A549 (cell line): ENCODE results near the gene ZP2. TPM values are rescaled to one million over a fixed set of nuclear protein-coding genes. Genes with fewer than 3 reads are reported as not detected.

Experiments used
- ATAC-seq, 2 experiments: fragments of 200-7000 bp in 1 of 2; fragments of >200 bp in 1 of 2; cut with Nextera tagmentation in 1 of 2; cut with Tn5 transposase in 1 of 2; 3 replicates each; pipeline versions ENCODE4 v1.8.0 to v1.9.1; 2018 to 2020; ENCODE audit warnings: mild to moderate bottlenecking in 1 of 2, moderate library complexity in 1 of 2
- CTCF ChIA-PET: fragments of 300-600 bp; sonication (Branson Sonifier 250); formaldehyde crosslinking; extraction: SDS; loops from one replicate; lab custom pipeline; 2021; ENCODE audit warnings: antibody characterized with exemption, inconsistent platforms; lab: Yijun Ruan, JAX
- POLR2A ChIA-PET: fragments of 350-600 bp; formaldehyde crosslinking; extraction: SDS; loops from one replicate; lab custom pipeline; 2021; ENCODE audit warnings: antibody characterized with exemption, inconsistent platforms; lab: Yijun Ruan, JAX
- DNase-seq, 2 experiments: peaks; one replicate each; pipeline versions ENCODE4 v3.0.0 to v3.0.0-alpha.2; 2011 to 2016; ENCODE audit warnings: low read depth in 1 of 2, low spot score in 1 of 2
- FAIRE-seq: peaks from 2 replicates; lab custom pipeline; 2011; peaks lifted over from hg19 to GRCh38; lab: Jason Lieb, UNC
- H3K27ac ChIP-seq, 2 experiments: fragments of >200 bp; sonication (Bioruptor Twin); formaldehyde crosslinking; 3 replicates each; pipeline ENCODE4 v1.5.1; 2016 to 2017
- H3K4me1 ChIP-seq: fragments of >200 bp; sonication (Bioruptor Twin); formaldehyde crosslinking; 3 replicates; pipeline ENCODE4 v1.6.1; 2016
- H3K4me2 ChIP-seq: fragments of >200 bp; sonication (Bioruptor Twin); formaldehyde crosslinking; 3 replicates; pipeline ENCODE4 v1.6.1; 2016
- H3K4me3 ChIP-seq: fragments of >200 bp; sonication (Bioruptor Twin); formaldehyde crosslinking; 3 replicates; pipeline ENCODE4 v1.5.1; 2016
- H3K9me3 ChIP-seq: fragments of >200 bp; sonication (Bioruptor Twin); formaldehyde crosslinking; 3 replicates; pipeline ENCODE4 v1.6.1; 2016
- ATOH8 ChIP-seq: fragments of 250-450 bp; sonication (Bioruptor Pico); IDR thresholded peaks from 2 replicates; pipeline ENCODE4 v1.5.0; 2020; ENCODE audit warnings: low read depth, mild to moderate bottlenecking, moderate library complexity
- BHLHE40 ChIP-seq: IDR thresholded peaks from 2 replicates; pipeline ENCODE4 v1.6.1; 2012; ENCODE audit warnings: low read depth, low read length, inconsistent platforms
- CTCF ChIP-seq: fragments of >200 bp; sonication (Bioruptor Twin); formaldehyde crosslinking; IDR thresholded peaks from 3 replicates; pipeline ENCODE4 v1.5.1; 2016
- FOSL2 ChIP-seq, 2 experiments: fragments of 450-650 bp in 1 of 2; fragments of >200 bp in 1 of 2; sonication (Bioruptor Twin) in 1 of 2; formaldehyde crosslinking; IDR thresholded peaks; 2 replicates each; pipeline versions ENCODE4 v1.5.0 to v1.6.1; 2016 to 2020; ENCODE audit warnings: mild to moderate bottlenecking in 1 of 2, moderate library complexity in 1 of 2
- FOXS1 ChIP-seq: fragments of 250-450 bp; sonication (Bioruptor Pico); IDR thresholded peaks from 2 replicates; pipeline ENCODE4 v1.5.0; 2020; ENCODE audit warnings: mild to moderate bottlenecking, moderate library complexity
- HDAC2 ChIP-seq: fragments of 200-600 bp; sonication (generic); IDR thresholded peaks from 2 replicates; pipeline ENCODE4 v1.6.1; 2016
- HOXB13 ChIP-seq: fragments of 250-450 bp; sonication (Bioruptor Pico); IDR thresholded peaks from 2 replicates; pipeline ENCODE4 v1.5.0; 2020; ENCODE audit warnings: low read depth, mild to moderate bottlenecking, moderate library complexity
- JUN ChIP-seq, 2 experiments: fragments of >200 bp; sonication (Bioruptor Twin); formaldehyde crosslinking; IDR thresholded peaks; 2 replicates in 1 of 2; 3 replicates in 1 of 2; pipeline ENCODE4 v1.6.1; 2016 to 2017
- JUNB ChIP-seq: fragments of >200 bp; sonication (Bioruptor Twin); formaldehyde crosslinking; IDR thresholded peaks from 2 replicates; pipeline ENCODE4 v1.6.1; 2016
- KDM5A ChIP-seq: fragments of 200-600 bp; sonication (generic); IDR thresholded peaks from 2 replicates; pipeline ENCODE4 v1.6.1; 2016; ENCODE audit warnings: antibody characterized with exemption, mild to moderate bottlenecking
- MAX ChIP-seq: IDR thresholded peaks from 2 replicates; pipeline ENCODE4 v1.6.1; 2012
- MAZ ChIP-seq: fragments of 150-350 bp; IDR thresholded peaks from 2 replicates; pipeline ENCODE4 v1.6.1; 2014; ENCODE audit warnings: antibody characterized with exemption, low read depth, low read length, borderline replicate concordance
- MYC ChIP-seq: IDR thresholded peaks from 2 replicates; pipeline ENCODE4 v1.6.1; 2012; ENCODE audit warnings: mild to moderate bottlenecking, inconsistent platforms, low read length, improper control_type of control experiment, borderline replicate concordance
- NFE2L2 ChIP-seq: fragments of 150-350 bp; conservative IDR thresholded peaks from 2 replicates; pipeline ENCODE4 v1.6.1; 2014; ENCODE audit warnings: low read length
- NPAS2 ChIP-seq: fragments of 250-450 bp; sonication (Bioruptor Pico); IDR thresholded peaks from 2 replicates; pipeline ENCODE4 v1.8.0; 2022; ENCODE audit warnings: mild to moderate bottlenecking, moderate library complexity, borderline replicate concordance
- POLR2A ChIP-seq: IDR thresholded peaks from 2 replicates; pipeline ENCODE4 v1.6.1; 2012; ENCODE audit warnings: mild to moderate bottlenecking, low read length
- POLR2AphosphoS2 ChIP-seq: conservative IDR thresholded peaks from 2 replicates; pipeline ENCODE4 v1.6.1; 2012; ENCODE audit warnings: low read length, improper control_type of control experiment, inconsistent platforms
- RAD21 ChIP-seq, 2 experiments: fragments of >200 bp in 1 of 2; sonication (Bioruptor Twin) in 1 of 2; formaldehyde crosslinking in 1 of 2; IDR thresholded peaks in 1 of 2; conservative IDR thresholded peaks in 1 of 2; 2 replicates in 1 of 2; 3 replicates in 1 of 2; pipeline ENCODE4 v1.6.1; 2012 to 2018; ENCODE audit warnings: inconsistent platforms in 1 of 2
- REST ChIP-seq: fragments of 200-600 bp; sonication (generic); IDR thresholded peaks from 2 replicates; pipeline ENCODE4 v1.6.1; 2016; ENCODE audit warnings: antibody characterized with exemption, mild to moderate bottlenecking, moderate library complexity
- RFX5 ChIP-seq: fragments of 450-650 bp; IDR thresholded peaks from 2 replicates; pipeline ENCODE4 v1.7.1; 2014; ENCODE audit warnings: antibody characterized with exemption, mild to moderate bottlenecking, moderate library complexity
- SMC3 ChIP-seq: fragments of >200 bp; sonication (Bioruptor Twin); formaldehyde crosslinking; IDR thresholded peaks from 3 replicates; pipeline ENCODE4 v1.6.1; 2018; ENCODE audit warnings: inconsistent platforms
- TFCP2L1 ChIP-seq: fragments of 250-450 bp; sonication (Bioruptor Pico); IDR thresholded peaks from 2 replicates; pipeline ENCODE4 v1.5.0; 2021; ENCODE audit warnings: mild to moderate bottlenecking
- ZC3H11A ChIP-seq: fragments of 450-650 bp; IDR thresholded peaks from 2 replicates; pipeline ENCODE4 v1.6.1; 2014; ENCODE audit warnings: antibody characterized with exemption, mild to moderate bottlenecking
- ZNF302 ChIP-seq: fragments of 250-450 bp; sonication (Bioruptor Pico); IDR thresholded peaks from 2 replicates; pipeline ENCODE4 v1.9.0; 2021; ENCODE audit warnings: inconsistent platforms, mild to moderate bottlenecking, moderate library complexity
- ZSCAN20 ChIP-seq: fragments of 250-450 bp; sonication (Bioruptor Pico); IDR thresholded peaks from 2 replicates; pipeline ENCODE4 v1.8.0; 2022; ENCODE audit warnings: mild to moderate bottlenecking, moderate library complexity
- WGBS: methylation state at CpG from one replicate; pipeline ENCODE4 v1.1.6; 2017; ENCODE audit errors: missing lambda C conversion rate; 5-methylcytosine and 5-hydroxymethylcytosine counted together
- polyA plus RNA-seq, 4 experiments: library from polyadenylated mRNA; depleted of rRNA in 3 of 4; stranded (reverse); fragments of >200 nt; fragmentation: RNase III in 1 of 4; extraction: RNeasy Plus Mini Kit Qiagen cat#74134 plus additional on column Dnase treatment in 1 of 4; gene quantifications; 2 replicates in 3 of 4; 3 replicates in 1 of 4; pipeline ENCODE4 v1.2.3, GENCODE V29; 2011 to 2017

The ZP2 gene
- polyA plus RNA-seq, 2 of the 4 experiments (the other 2 are of a cell fraction) = not detected

GRCh38 chr16:21217121-21217520, 5.7 kb upstream of the ZP2 start:
- peaks cover 5% of the 10 kb centered on the region; the same call in 2 of the 3 replicates for H3K4me1 ChIP-seq
- H3K4me2 ChIP-seq = no peak overlapping the region
- H3K27ac ChIP-seq = no peak overlapping the region
- POLR2A ChIA-PET = interaction anchor here (0.7 kb wide), 1 partner anchor 64 kb away, joined by 9 read pairs; no protein-coding TSS in a partner anchor
- ATAC-seq (no peak), DNase-seq (no peak), FAIRE-seq (no peak)
- H3K9me3 ChIP-seq = no peaks in the 10 kb centered on the region
- TF ChIP-seq MAZ (no peak), ZC3H11A (no peak), MAX (no peak), TFCP2L1 (CRISPR knock-in tag) (no peak), POLR2AphosphoS2 (no peak)
- CTCF ChIA-PET = interaction anchor here (0.9 kb wide), 1 partner anchor 10 kb away, joined by 3 read pairs; no protein-coding TSS in a partner anchor
- 91% methylated on average over 2 of the region's 2 CpGs for WGBS
- H3K4me3 ChIP-seq = no peak overlapping the region

DNA sequence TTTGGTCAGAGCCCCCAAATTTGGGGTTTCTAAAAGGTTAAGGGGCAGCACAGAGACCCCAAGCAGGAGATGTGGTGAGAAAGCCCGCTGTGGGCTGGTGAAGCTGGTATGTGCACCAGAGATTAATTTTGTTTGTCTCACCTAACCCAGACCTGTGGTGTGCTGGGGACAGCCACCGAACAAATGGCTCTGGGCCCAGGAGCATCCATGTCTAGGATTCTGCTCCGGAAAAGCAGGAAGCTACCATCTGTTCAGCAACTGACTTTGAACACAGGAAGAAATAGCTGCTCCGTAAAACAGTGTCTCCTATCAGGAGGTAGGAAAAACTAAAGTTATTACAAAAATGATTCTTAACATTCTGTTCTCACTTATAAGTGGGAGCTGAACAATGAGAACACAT, 2.7 kb upstream of the ZP2 start:
- Histone ChIP-seq H3K4me1 (no peaks in the 10 kb centered on the region), H3K9me3 (no peaks in the 10 kb centered on the region), H3K4me2 (no peak overlapping the region)
- ATAC-seq = no peak
- CTCF ChIA-PET = interaction anchor here (1.0 to 1.7 kb wide), 2 partner anchors 25 to 63 kb away, joined by 3 to 4 read pairs; partner anchors contain the start of gene CRYM
- DNase-seq = no peak
- no peak for TF ChIP-seq ZSCAN20
- no peak for TF ChIP-seq JUN (IDR thresholded peaks at IDR 0.05)
- TF ChIP-seq KDM5A = no peak
- TF ChIP-seq JUNB = no peak
- TF ChIP-seq NFE2L2 = no peak
- TF ChIP-seq POLR2A = no peak
- TF ChIP-seq MYC = no peak
- no peak for TF ChIP-seq SMC3
- no peak for TF ChIP-seq ZNF302 (CRISPR knock-in tag)
- no peak for TF ChIP-seq REST
- TF ChIP-seq, all 56 proteins: peak for 0
- Histone ChIP-seq H3K4me3 (no peak overlapping the region), H3K27ac (no peak overlapping the region)
- FAIRE-seq = no peak
- POLR2A ChIA-PET = no interaction called here
- 87% methylated on average over 4 of the region's 4 CpGs for WGBS

GRCh38 chr16:21208446-21209230, 2.7 kb downstream of the ZP2 start:
- no peak overlapping the region for H3K4me2 ChIP-seq
- DNase-seq (no peak), FAIRE-seq (no peak)
- POLR2A ChIA-PET = no interaction called here
- H3K4me1 ChIP-seq = no peaks in the 10 kb centered on the region
- TF ChIP-seq POLR2A (no peak), JUN (IDR thresholded peaks at IDR 0.05) (no peak), ATOH8 (no peak), RFX5 (no peak), NPAS2 (CRISPR knock-in tag) (no peak), HDAC2 (no peak), SMC3 (no peak), CTCF (no peak), ZNF302 (CRISPR knock-in tag) (no peak), BHLHE40 (no peak), FOSL2 (IDR thresholded peaks at IDR 0.05) (no peak), FOSL2 (CRISPR knock-in tag; IDR thresholded peaks at IDR 0.05) (no peak), HOXB13 (CRISPR knock-in tag) (no peak), FOXS1 (no peak), POLR2AphosphoS2 (no peak), ZSCAN20 (no peak), JUNB (no peak), RAD21 (conservative IDR thresholded peaks at IDR 0.05 in 1 of 2, IDR thresholded peaks at IDR 0.05 in 1 of 2) (no peak), MAX (no peak)
- TF ChIP-seq, all 56 proteins: peak for 0
- CTCF ChIA-PET = interaction anchor here (0.6 to 2.1 kb wide), 4 partner anchors 20 to 114 kb away, joined by 3 to 11 read pairs (median 3); no protein-coding TSS in a partner anchor
- Histone ChIP-seq H3K4me3 (no peak overlapping the region), H3K9me3 (no peaks in the 10 kb centered on the region), H3K27ac (no peak overlapping the region)
- WGBS = 42% methylated on average over 2 of the region's 2 CpGs
- no peak for ATAC-seq
